ENCODE data around the gene RNU1-3. TPM values are rescaled to one million over a fixed set of nuclear protein-coding genes. Genes with fewer than 3 reads are reported as not detected.

Gene RNU1-3
- total and polyA plus RNA-seq, 9 of the 15 experiments (the other 6 are each of a cell fraction or from before 2014, with no cell fraction given), result under 0.01 to 32,823 (median 2,538) TPM; not detected in 4

- TF ChIP-seq XRCC5 (IDR thresholded peaks at IDR 0.05; ENCODE audit: low read depth, low read length), result peak; percentile 69
- peak; percentile 58; the same call in 1 of the 2 replicates for TF ChIP-seq MXI1 (IDR thresholded peaks at IDR 0.05; ENCODE audit: low read depth, low read length)
- no peak for TF ChIP-seq SAFB (IDR thresholded peaks at IDR 0.05; ENCODE audit: borderline replicate concordance, low read depth, low read length)
- no peak for TF ChIP-seq PHB (CRISPR knock-in tag; IDR thresholded peaks at IDR 0.05)
- TF ChIP-seq RBM34 (IDR thresholded peaks at IDR 0.05; ENCODE audit: borderline replicate concordance, insufficient read depth, low read length), result no peak
- TF ChIP-seq ZNF445 (CRISPR knock-in tag; IDR thresholded peaks at IDR 0.05; ENCODE audit: low read depth), result peak; percentile 88
- TF ChIP-seq HNRNPLL (IDR thresholded peaks at IDR 0.05; ENCODE audit: low read depth, low read length, poor library complexity, severe bottlenecking), result peak; percentile 78
- no peak for TF ChIP-seq U2AF2 (optimal IDR thresholded peaks at IDR 0.05; ENCODE audit: low read depth, low read length)
- TF ChIP-seq ZBTB7A (IDR thresholded peaks at IDR 0.05; ENCODE audit: borderline replicate concordance, control insufficient read depth, low read depth, low read length), result peak; percentile 79
- TF ChIP-seq BMI1 (IDR thresholded peaks at IDR 0.05; ENCODE audit: low read length), result no peak; the same call in 1 of the 2 replicates
- TF ChIP-seq ZNF586 (CRISPR knock-in tag; conservative IDR thresholded peaks at IDR 0.05), result no peak
- TF ChIP-seq POLR3G (IDR thresholded peaks at IDR 0.05; ENCODE audit: extremely low read depth, insufficient read length, insufficient replicate concordance), result peak; percentile 75
- no peak for TF ChIP-seq SPI1 (IDR thresholded peaks at IDR 0.05; ENCODE audit: borderline replicate concordance, low read depth, low read length)
- no peak for TF ChIP-seq PCBP2 (IDR thresholded peaks at IDR 0.05; ENCODE audit: low read depth, low read length, poor library complexity, severe bottlenecking)
- TF ChIP-seq DLX4 (CRISPR knock-in tag; IDR thresholded peaks at IDR 0.05), result no peak
- peak; percentile 96 for TF ChIP-seq BRD4 (IDR thresholded peaks at IDR 0.05)
- peak; percentile 90 for TF ChIP-seq NBN (IDR thresholded peaks at IDR 0.05; ENCODE audit: low read depth)
- no peak for TF ChIP-seq ZNF780A (CRISPR knock-in tag; IDR thresholded peaks at IDR 0.05)
- 0 out of 2 replicates have a peak, but pooled peaks have one; percentile 57 for TF ChIP-seq ZNF830 (CRISPR knock-in tag; IDR thresholded peaks at IDR 0.05)
- TF ChIP-seq SFPQ (IDR thresholded peaks at IDR 0.05; ENCODE audit: low read depth, low read length), result no peak
- no peak for TF ChIP-seq SREBF1 (IDR thresholded peaks at IDR 0.05; ENCODE audit: borderline replicate concordance, low read depth, low read length)
- no peak for TF ChIP-seq ETV5 (CRISPR knock-in tag; IDR thresholded peaks at IDR 0.05; ENCODE audit: low read depth)
- TF ChIP-seq, protein P1, sequence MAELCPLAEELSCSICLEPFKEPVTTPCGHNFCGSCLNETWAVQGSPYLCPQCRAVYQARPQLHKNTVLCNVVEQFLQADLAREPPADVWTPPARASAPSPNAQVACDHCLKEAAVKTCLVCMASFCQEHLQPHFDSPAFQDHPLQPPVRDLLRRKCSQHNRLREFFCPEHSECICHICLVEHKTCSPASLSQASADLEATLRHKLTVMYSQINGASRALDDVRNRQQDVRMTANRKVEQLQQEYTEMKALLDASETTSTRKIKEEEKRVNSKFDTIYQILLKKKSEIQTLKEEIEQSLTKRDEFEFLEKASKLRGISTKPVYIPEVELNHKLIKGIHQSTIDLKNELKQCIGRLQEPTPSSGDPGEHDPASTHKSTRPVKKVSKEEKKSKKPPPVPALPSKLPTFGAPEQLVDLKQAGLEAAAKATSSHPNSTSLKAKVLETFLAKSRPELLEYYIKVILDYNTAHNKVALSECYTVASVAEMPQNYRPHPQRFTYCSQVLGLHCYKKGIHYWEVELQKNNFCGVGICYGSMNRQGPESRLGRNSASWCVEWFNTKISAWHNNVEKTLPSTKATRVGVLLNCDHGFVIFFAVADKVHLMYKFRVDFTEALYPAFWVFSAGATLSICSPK (IDR thresholded peaks at IDR 0.05; ENCODE audit: borderline replicate concordance), result no peak
- no peak for TF ChIP-seq MEF2A (IDR thresholded peaks at IDR 0.05; ENCODE audit: control insufficient read depth, low read depth, low read length)
- no peak for TF ChIP-seq FOXA1 (IDR thresholded peaks at IDR 0.05; ENCODE audit: borderline replicate concordance)
Observed at GRCh38 chr1:16677552-16678431, 11.0 kb upstream of the RNU1-3 start (continued).
